H1 (cell line): ENCODE measurements around the gene ONECUT3. TPM values are rescaled to one million over a fixed set of nuclear protein-coding genes. Genes with fewer than 3 reads are reported as not detected.

Experiments
- CTCF ChIA-PET: fragments of 300-600 bp; sonication (Branson Sonifier 250); formaldehyde crosslinking; loops from one replicate; lab custom pipeline; 2021; ENCODE audit not compliant: partially characterized antibody; lab: Charles Lee
- POLR2A ChIA-PET: fragments of 300-600 bp; sonication (Branson Sonifier 250); formaldehyde crosslinking; loops from one replicate; lab custom pipeline; 2021; ENCODE audit warnings: inconsistent platforms; ENCODE audit not compliant: partially characterized antibody; lab: Charles Lee
- DNase-seq, 2 experiments: peaks; one replicate each; pipeline versions ENCODE4 v3.0.0 to v3.0.0-alpha.2; 2010 to 2022; ENCODE audit warnings: low spot score in 2 of 2, low read depth in 1 of 2, mixed read lengths in 1 of 2
- FAIRE-seq: peaks from 2 replicates; lab custom pipeline; 2011; peaks lifted over from hg19 to GRCh38; lab: Jason Lieb, UNC
- H2AFZ ChIP-seq: 2 replicates; pipeline ENCODE4 v1.8.1; 2012; ENCODE audit warnings: low read length, inconsistent platforms
- H2AK5ac ChIP-seq: 2 replicates; pipeline ENCODE4 v1.6.1; 2013; ENCODE audit warnings: low read depth, low read length
- H2BK120ac ChIP-seq: replicated peaks from 2 replicates; pipeline ENCODE3; 2013; ENCODE audit warnings: low read depth, low read length, inconsistent platforms
- H2BK12ac ChIP-seq: 2 replicates; pipeline ENCODE4 v1.6.1; 2013; ENCODE audit warnings: low read depth, low read length
- H2BK15ac ChIP-seq: 2 replicates; pipeline ENCODE4 v1.6.1; 2013; ENCODE audit warnings: low read length
- H2BK20ac ChIP-seq: 2 replicates; pipeline ENCODE4 v1.6.1; 2013; ENCODE audit warnings: low read length
- H2BK5ac ChIP-seq: 2 replicates; pipeline ENCODE4 v1.6.1; 2013; ENCODE audit warnings: low read depth, low read length
- H3K14ac ChIP-seq: 2 replicates; pipeline ENCODE4 v1.6.1; 2013; ENCODE audit warnings: inconsistent platforms; ENCODE audit not compliant: insufficient read length
- H3K18ac ChIP-seq: 2 replicates; pipeline ENCODE4 v1.6.1; 2013; ENCODE audit warnings: low read length; ENCODE audit errors: extremely low read depth
- H3K23ac ChIP-seq: 2 replicates; pipeline ENCODE4 v1.6.1; 2013; ENCODE audit warnings: inconsistent platforms; ENCODE audit not compliant: insufficient read length
- H3K23me2 ChIP-seq: 2 replicates; pipeline ENCODE4 v1.6.1; 2013; ENCODE audit warnings: low read depth, low read length
- H3K27ac ChIP-seq: 2 replicates; pipeline ENCODE4 v1.6.1; 2011; ENCODE audit warnings: low read depth, low read length, inconsistent platforms
- H3K27me3 ChIP-seq, 4 experiments: replicated peaks in 1 of 4; 1 replicate in 1 of 4; 2 replicates in 3 of 4; pipeline versions ENCODE4 v1.6.1 to v1.8.1; 2011 to 2013; ENCODE audit warnings: low read length in 3 of 4, mild to moderate bottlenecking in 3 of 4, inconsistent platforms in 2 of 4, mixed read lengths in 2 of 4, moderate library complexity in 1 of 4; ENCODE audit not compliant: control insufficient read depth in 3 of 4, insufficient read depth in 3 of 4; ENCODE audit errors: extremely low read depth in 1 of 4
- H3K36me3 ChIP-seq, 4 experiments: 2 replicates each; pipeline versions ENCODE4 v1.6.1 to v1.8.1; 2011 to 2013; ENCODE audit warnings: mild to moderate bottlenecking in 4 of 4, low read length in 3 of 4, moderate library complexity in 2 of 4, control low read depth in 1 of 4, inconsistent platforms in 1 of 4; ENCODE audit not compliant: insufficient read depth in 4 of 4, control insufficient read depth in 2 of 4
- H3K4ac ChIP-seq: replicated peaks from 2 replicates; pipeline ENCODE3; 2013; ENCODE audit warnings: low read length, low read depth, mixed read lengths, inconsistent platforms; ENCODE audit not compliant: insufficient read length
- H3K4me1 ChIP-seq, 4 experiments: replicated peaks in 1 of 4; 1 replicate in 1 of 4; 2 replicates in 3 of 4; pipeline versions ENCODE4 v1.6.1 to v1.8.1; 2011 to 2013; ENCODE audit warnings: low read length in 3 of 4, inconsistent platforms in 2 of 4, mixed read lengths in 1 of 4; ENCODE audit not compliant: insufficient read depth in 4 of 4, control insufficient read depth in 3 of 4
- H3K4me2 ChIP-seq, 2 experiments: 2 replicates each; pipeline versions ENCODE4 v1.6.1 to v1.8.1; 2011 to 2013; ENCODE audit warnings: low read depth in 2 of 2, low read length in 2 of 2, control low read depth in 1 of 2, inconsistent platforms in 1 of 2, mild to moderate bottlenecking in 1 of 2; ENCODE audit not compliant: insufficient read depth in 1 of 2
- H3K4me3 ChIP-seq, 4 experiments: fragments of 200-600, 300-600 bp in 1 of 4; sonication (generic), shearing (Covaris generic), sonication (Bioruptor Twin) in 1 of 4; 2 replicates each; pipeline versions ENCODE4 v1.5.1 to v1.8.1; 2011 to 2016; ENCODE audit warnings: low read length in 4 of 4, low read depth in 3 of 4, control low read depth in 2 of 4, inconsistent platforms in 2 of 4, mild to moderate bottlenecking in 2 of 4, mixed read lengths in 1 of 4, moderate library complexity in 1 of 4; ENCODE audit not compliant: insufficient read depth in 2 of 4; ENCODE audit errors: extremely low read depth in 1 of 4
- H3K56ac ChIP-seq: replicated peaks from 2 replicates; pipeline ENCODE3; 2013; ENCODE audit warnings: low read depth, mild to moderate bottlenecking, mixed read lengths, low read length, inconsistent platforms; ENCODE audit not compliant: insufficient read length
- H3K79me1 ChIP-seq: 2 replicates; pipeline ENCODE4 v1.6.1; 2013; ENCODE audit warnings: low read depth, low read length, control low read depth
- H3K79me2 ChIP-seq, 2 experiments: 2 replicates each; pipeline versions ENCODE4 v1.6.1 to v1.8.1; 2012 to 2013; ENCODE audit warnings: low read length in 2 of 2, mild to moderate bottlenecking in 2 of 2, inconsistent platforms in 1 of 2; ENCODE audit not compliant: insufficient read depth in 2 of 2, control insufficient read depth in 1 of 2
- H3K9ac ChIP-seq, 4 experiments: replicated peaks in 1 of 4; 1 replicate in 1 of 4; 2 replicates in 3 of 4; pipeline versions ENCODE4 v1.6.1 to v1.8.1; 2011 to 2013; ENCODE audit warnings: low read depth in 3 of 4, low read length in 3 of 4, control low read depth in 2 of 4, mild to moderate bottlenecking in 2 of 4, moderate library complexity in 2 of 4, inconsistent platforms in 1 of 4; ENCODE audit errors: extremely low read depth in 1 of 4
- H3K9me3 ChIP-seq, 2 experiments: 2 replicates each; pipeline versions ENCODE4 v1.6.1 to v1.8.1; 2012 to 2013; ENCODE audit warnings: mild to moderate bottlenecking in 2 of 2, moderate library complexity in 2 of 2, control low read depth in 1 of 2, inconsistent platforms in 1 of 2, low read depth in 1 of 2, low read length in 1 of 2, mixed read lengths in 1 of 2; ENCODE audit not compliant: insufficient read depth in 2 of 2
- H4K20me1 ChIP-seq, 2 experiments: replicated peaks in 1 of 2; 2 replicates each; pipeline versions ENCODE3 to v1.8.1; 2011 to 2013; ENCODE audit warnings: inconsistent platforms in 2 of 2, low read length in 2 of 2, mild to moderate bottlenecking in 1 of 2; ENCODE audit not compliant: insufficient read depth in 2 of 2, control insufficient read depth in 1 of 2
- H4K5ac ChIP-seq: 2 replicates; pipeline ENCODE4 v1.6.1; 2013; ENCODE audit warnings: low read length, low read depth, mixed read lengths, inconsistent platforms; ENCODE audit not compliant: insufficient read length
- H4K8ac ChIP-seq: 2 replicates; pipeline ENCODE4 v1.8.0; 2013; ENCODE audit warnings: mild to moderate bottlenecking, moderate library complexity, low read length, inconsistent platforms; ENCODE audit not compliant: insufficient read depth; ENCODE audit errors: extremely low read depth
- H4K91ac ChIP-seq: replicated peaks from 2 replicates; pipeline ENCODE3; 2013; ENCODE audit warnings: low read length, mixed read lengths, inconsistent platforms; ENCODE audit not compliant: insufficient read length
- CTCF ChIP-seq, 3 experiments: IDR thresholded peaks; 1 replicate in 2 of 3; 2 replicates in 1 of 3; pipeline versions ENCODE4 v1.5.1 to v1.6.1; 2011; ENCODE audit warnings: low read length in 3 of 3, mild to moderate bottlenecking in 3 of 3, inconsistent platforms in 2 of 3, low read depth in 1 of 3, moderate library complexity in 1 of 3; ENCODE audit not compliant: insufficient read depth in 1 of 3; ENCODE audit errors: control extremely low read depth in 1 of 3
- FOSL1 ChIP-seq: IDR thresholded peaks from 2 replicates; pipeline ENCODE4 v1.6.1; 2011; ENCODE audit warnings: mild to moderate bottlenecking, low read depth, low read length, moderate library complexity; ENCODE audit not compliant: insufficient read depth
- JUND ChIP-seq: IDR thresholded peaks from 2 replicates; pipeline ENCODE4 v1.6.1; 2011; ENCODE audit warnings: mild to moderate bottlenecking, improper control_type of control experiment, low read length
- MAX ChIP-seq: IDR thresholded peaks from 2 replicates; pipeline ENCODE4 v1.6.1; 2012; ENCODE audit warnings: inconsistent platforms
- RAD21 ChIP-seq, 2 experiments: IDR thresholded peaks in 1 of 2; conservative IDR thresholded peaks in 1 of 2; 2 replicates each; pipeline ENCODE4 v1.6.1; 2011; ENCODE audit warnings: low read depth in 2 of 2, low read length in 2 of 2, improper control_type of control experiment in 1 of 2, inconsistent platforms in 1 of 2, mild to moderate bottlenecking in 1 of 2, moderate library complexity in 1 of 2
- SIN3A ChIP-seq, 2 experiments: IDR thresholded peaks in 1 of 2; conservative IDR thresholded peaks in 1 of 2; 2 replicates each; pipeline ENCODE4 v1.6.1; 2011 to 2012; ENCODE audit warnings: low read length in 2 of 2, improper control_type of control experiment in 1 of 2, low read depth in 1 of 2, mild to moderate bottlenecking in 1 of 2
- TAF7 ChIP-seq: optimal IDR thresholded peaks from 2 replicates; pipeline ENCODE3; 2011; ENCODE audit warnings: low read depth, mild to moderate bottlenecking, inconsistent platforms, low read length, moderate library complexity, borderline replicate concordance
- WGBS, 2 experiments: shearing (Covaris generic) in 1 of 2; methylation state at CpG; one replicate each; pipeline versions ENCODE4 v1.1.6 to v1.1.7; 2013 to 2015; ENCODE audit warnings: low lambda C conversion rate in 2 of 2, mixed read lengths in 2 of 2, inconsistent platforms in 1 of 2, low coverage in 1 of 2, missing lambda C conversion rate in 1 of 2; ENCODE audit not compliant: insufficient replicate concordance in 2 of 2, insufficient coverage in 1 of 2, insufficient read length in 1 of 2; ENCODE audit errors: extremely low coverage in 1 of 2, missing lambda C conversion rate in 1 of 2; 5-methylcytosine and 5-hydroxymethylcytosine counted together
- polyA plus RNA-seq, 7 experiments: library from polyadenylated mRNA; depleted of rRNA in 3 of 7; stranded (reverse) in 5 of 7; unstranded in 2 of 7; fragments of >200 nt in 5 of 7; fragments of 200-250 nt in 2 of 7; gene quantifications; 1 replicate in 5 of 7; 2 replicates in 1 of 7; 4 replicates in 1 of 7; pipeline versions ENCODE4 v1.2.1 to v1.2.3, GENCODE V29; 2011 to 2013; ENCODE audit warnings: missing spikeins in 2 of 7, mixed read lengths in 2 of 7
- total RNA-seq: library from RNA; stranded (reverse); fragmentation: NEBNext Ultra II Directional; extraction: Animal tissue kit (Norgen Biotek cat#: 25700); gene quantifications from 2 replicates; pipeline ENCODE4 v1.2.1, GENCODE V29; 2021

The ONECUT3 gene
- total and polyA plus RNA-seq, 2 of the 8 experiments (the other 6 are each of a cell fraction or from before 2014, with no cell fraction given), result not detected

- Histone ChIP-seq H2AK5ac (no peak overlapping the region), H3K4me3 (no peak overlapping the region), H3K36me3 (no peaks in the 10 kb centered on the region), H2BK20ac (no peak overlapping the region), H4K91ac (no peak overlapping the region), H4K8ac (0 out of 2 replicates have a peak overlapping the region, but pooled peaks have one; percentile 81), H3K27ac (no peak overlapping the region), H2BK12ac (0 out of 2 replicates have a peak overlapping the region, but pooled peaks have one; percentile 27), H2BK15ac (peak overlapping the region; percentile 55; the same call in 1 of the 2 replicates), H4K20me1 (peaks cover 3 to 20% of the 10 kb centered on the region in 2 experiments), H3K4me2 (no peak overlapping the region), H3K79me2 (no peaks in the 10 kb centered on the region), H3K4ac (no peak overlapping the region), H2AFZ (no peak overlapping the region), H2BK5ac (no peak overlapping the region), H3K23ac (no peak overlapping the region), H3K14ac (no peak overlapping the region), H3K27me3 (peaks cover 56 to 74% (median 68%) of the 10 kb centered on the region in 4 experiments), H2BK120ac (no peak overlapping the region), H3K18ac (no peak overlapping the region; the same call in 1 of the 2 replicates), H3K9me3 (peaks cover 7 to 9% of the 10 kb centered on the region in 2 experiments; a peak in 3 of 4 replicates), H3K79me1 (no peaks in the 10 kb centered on the region), H3K9ac (no peak overlapping the region), H3K4me1 (peaks cover 0 to 20% (median 7%) of the 10 kb centered on the region in 4 experiments; a peak in 6 of 7 replicates), H4K5ac (no peak overlapping the region), H3K23me2 (peaks cover 9% of the 10 kb centered on the region; the same call in 1 of the 2 replicates), H3K56ac (no peak overlapping the region)
- DNase-seq, result peak in 1 of 2 experiments; percentile 95
- TF ChIP-seq RAD21 (IDR thresholded peaks at IDR 0.05 in 1 of 2, conservative IDR thresholded peaks at IDR 0.05 in 1 of 2; ENCODE audit: low read depth in 2 of 2, low read length in 2 of 2) (peak; percentile 75), FOSL1 (no peak), JUND (no peak), SIN3A (conservative IDR thresholded peaks at IDR 0.05 in 1 of 2, IDR thresholded peaks at IDR 0.05 in 1 of 2; ENCODE audit: low read depth in 1 of 2, low read length in 2 of 2) (0 out of 4 replicates have a peak, but pooled peaks of 1 of the 2 experiments have one; percentile 17), TAF7 (peak; percentile 17), CTCF (IDR thresholded peaks at IDR 0.05; ENCODE audit: control extremely low read depth in 1 of 3, insufficient read depth in 1 of 3, low read depth in 1 of 3, low read length in 3 of 3) (peak; percentile 87 to 96 (median 89)), MAX (0 out of 2 replicates have a peak, but pooled peaks have one; percentile 22)
- 13% methylated on average over 21 of the region's 21 CpGs; no CpG with 5 or more reads in 1 of the 2 experiments for WGBS, 2 experiments
- no peak for FAIRE-seq
- ChIA-PET POLR2A (interaction anchor here (0.8 to 4.4 kb wide), 3 partner anchors 11 to 30 kb away, joined by 3 to 14 read pairs (median 4); no protein-coding TSS in a partner anchor), CTCF (interaction anchor here (0.6 to 4.9 kb wide), 38 partner anchors 9 to 1341 kb away, joined by 3 to 97 read pairs (median 4); no protein-coding TSS in a partner anchor)
These were observed 14.2 kb downstream of the ONECUT3 start for GRCh38 chr19:1767464-1767933.
